Measurements from ENCODE around the gene POLR3B. TPM values are rescaled to one million over a fixed set of nuclear protein-coding genes. Genes with fewer than 3 reads are reported as not detected.
A peak's percentile ranks its signal among the peaks of the same experiment; 100 is the strongest.

POLR3B gene
- total and polyA plus RNA-seq, 2 experiments from 2014 or later, result 8.3 to 13.7 TPM

- in situ Hi-C loops (cut with MboI), result no loop called here
- no peak for TF ChIP-seq EZH2phosphoT487 (IDR thresholded peaks at IDR 0.05; ENCODE audit: insufficient read depth, low read depth)
- TF ChIP-seq EZH2 (IDR thresholded peaks at IDR 0.05; ENCODE audit: insufficient read depth, poor library complexity, severe bottlenecking), result no peak
- Histone ChIP-seq H3K27ac (no peak overlapping the region), H3K27me3 (replicated peaks; ENCODE audit: insufficient read depth) (no peaks in the 10 kb centered on the region), H4K20me1 (ENCODE audit: insufficient read depth) (no peaks in the 10 kb centered on the region), H3K79me2 (ENCODE audit: insufficient read depth) (no peaks in the 10 kb centered on the region), H2AFZ (peak overlapping the region; percentile 6; the same call in 1 of the 2 replicates), H3K4me1 (ENCODE audit: insufficient read depth) (no peaks in the 10 kb centered on the region), H3K36me3 (ENCODE audit: low read depth) (peaks cover 13% of the 10 kb centered on the region; the same call in 1 of the 2 replicates), H3K9me2 (ENCODE audit: insufficient read depth) (no peaks in the 10 kb centered on the region), H3K9me3 (ENCODE audit: low read depth) (no peaks in the 10 kb centered on the region), H3K9ac (no peak overlapping the region), H3K4me2 (ENCODE audit: unreplicated experiment) (no peak overlapping the region), H3K4me3 (no peak overlapping the region), H3F3A (ENCODE audit: insufficient read depth) (no peaks in the 10 kb centered on the region)
- DNase-seq, result peak; percentile 30
- WGBS, 2 experiments (ENCODE audit: low coverage in 1 of 2, low lambda C conversion rate in 2 of 2, missing lambda C conversion rate in 2 of 2), result 21 to 27% methylated on average over 12 of the region's 12 CpGs
Observed at GRCh38 chr12:106329231-106329982, 28.1 kb upstream of the POLR3B start.

GRCh38 chr12:106331599-106331998, 25.9 kb upstream of the POLR3B start:
- TF ChIP-seq EZH2phosphoT487 (IDR thresholded peaks at IDR 0.05; ENCODE audit: insufficient read depth, low read depth), result no peak
- TF ChIP-seq EZH2 (IDR thresholded peaks at IDR 0.05; ENCODE audit: insufficient read depth, poor library complexity, severe bottlenecking), result no peak
- H3K9ac ChIP-seq, result no peak overlapping the region
- no peak overlapping the region for H3K27ac ChIP-seq
- peaks cover 9% of the 10 kb centered on the region; the same call in 1 of the 2 replicates for H3K36me3 ChIP-seq (ENCODE audit: low read depth)
- no peak for DNase-seq
- no peaks in the 10 kb centered on the region for H3K79me2 ChIP-seq (ENCODE audit: insufficient read depth)
- no peaks in the 10 kb centered on the region for H3K9me3 ChIP-seq (ENCODE audit: low read depth)
- in situ Hi-C loops (cut with MboI), result no loop called here
- H3K4me1 ChIP-seq (ENCODE audit: insufficient read depth), result peaks cover 12% of the 10 kb centered on the region
- H3K27me3 ChIP-seq (replicated peaks; ENCODE audit: insufficient read depth), result no peaks in the 10 kb centered on the region
- 61 to 68% methylated on average over 2 of the region's 2 CpGs for WGBS, 2 experiments (ENCODE audit: low coverage in 1 of 2, low lambda C conversion rate in 2 of 2, missing lambda C conversion rate in 2 of 2)
- peaks cover 14% of the 10 kb centered on the region for H3F3A ChIP-seq (ENCODE audit: insufficient read depth)
- H2AFZ ChIP-seq, result no peak overlapping the region
- no peaks in the 10 kb centered on the region for H4K20me1 ChIP-seq (ENCODE audit: insufficient read depth)
- H3K9me2 ChIP-seq (ENCODE audit: insufficient read depth), result no peaks in the 10 kb centered on the region
- no peak overlapping the region for H3K4me3 ChIP-seq
- H3K4me2 ChIP-seq (ENCODE audit: unreplicated experiment), result no peak overlapping the region

- Histone ChIP-seq H3K4me3 (no peak overlapping the region), H2AFZ (no peak overlapping the region), H3K79me2 (ENCODE audit: insufficient read depth) (no peaks in the 10 kb centered on the region), H4K20me1 (ENCODE audit: insufficient read depth) (no peaks in the 10 kb centered on the region), H3K27ac (no peak overlapping the region), H3K36me3 (ENCODE audit: low read depth) (peaks cover 9% of the 10 kb centered on the region; the same call in 1 of the 2 replicates), H3F3A (ENCODE audit: insufficient read depth) (peaks cover 19% of the 10 kb centered on the region), H3K9ac (no peak overlapping the region), H3K9me3 (ENCODE audit: low read depth) (no peaks in the 10 kb centered on the region), H3K4me1 (ENCODE audit: insufficient read depth) (peaks cover 17% of the 10 kb centered on the region), H3K27me3 (replicated peaks; ENCODE audit: insufficient read depth) (no peaks in the 10 kb centered on the region), H3K9me2 (ENCODE audit: insufficient read depth) (no peaks in the 10 kb centered on the region), H3K4me2 (ENCODE audit: unreplicated experiment) (no peak overlapping the region)
- DNase-seq, result no peak
- TF ChIP-seq EZH2phosphoT487 (IDR thresholded peaks at IDR 0.05; ENCODE audit: insufficient read depth, low read depth), result no peak
- in situ Hi-C loops (cut with MboI), result no loop called here
Observed at GRCh38 chr12:106332536-106332935, 25.0 kb upstream of the POLR3B start.

- no peaks in the 10 kb centered on the region for H3K79me2 ChIP-seq (ENCODE audit: insufficient read depth)
- no peak overlapping the region for H3K27ac ChIP-seq
- no peaks in the 10 kb centered on the region for H3K27me3 ChIP-seq (replicated peaks; ENCODE audit: insufficient read depth)
- H4K20me1 ChIP-seq (ENCODE audit: insufficient read depth), result no peaks in the 10 kb centered on the region
- no peak overlapping the region for H3K4me2 ChIP-seq (ENCODE audit: unreplicated experiment)
- peaks cover 17% of the 10 kb centered on the region for H3K4me1 ChIP-seq (ENCODE audit: insufficient read depth)
- H3K9me3 ChIP-seq (ENCODE audit: low read depth), result no peaks in the 10 kb centered on the region
- H3K36me3 ChIP-seq (ENCODE audit: low read depth), result peaks cover 9% of the 10 kb centered on the region; the same call in 1 of the 2 replicates
- DNase-seq, result no peak
- no peak overlapping the region for H2AFZ ChIP-seq
- no peak overlapping the region for H3K4me3 ChIP-seq
- no peaks in the 10 kb centered on the region for H3K9me2 ChIP-seq (ENCODE audit: insufficient read depth)
- in situ Hi-C loops (cut with MboI), result no loop called here
- H3K9ac ChIP-seq, result no peak overlapping the region
- TF ChIP-seq EZH2 (IDR thresholded peaks at IDR 0.05; ENCODE audit: insufficient read depth, poor library complexity, severe bottlenecking) (no peak), EZH2phosphoT487 (IDR thresholded peaks at IDR 0.05; ENCODE audit: insufficient read depth, low read depth) (no peak)
- 47 to 52% methylated on average over 2 of the region's 2 CpGs for WGBS, 2 experiments (ENCODE audit: low coverage in 1 of 2, low lambda C conversion rate in 2 of 2, missing lambda C conversion rate in 2 of 2)
- peaks cover 19% of the 10 kb centered on the region for H3F3A ChIP-seq (ENCODE audit: insufficient read depth)
Observed at GRCh38 chr12:106333010-106333409, 24.5 kb upstream of the POLR3B start.
